SU-DHL-6 (cell line): ENCODE data around the gene TMEM164.

Experiments used
- H2AFZ ChIP-seq: fragments of 200-600 bp; sonication (generic); 2 replicates; pipeline ENCODE4 v1.6.1; 2014; ENCODE audit warnings: low read depth, mild to moderate bottlenecking, moderate library complexity, mixed read lengths, antibody characterized with exemption, low read length; ENCODE audit not compliant: severe bottlenecking
- H3F3A ChIP-seq: fragments of 200-600 bp; shearing (Covaris generic); 2 replicates; pipeline ENCODE4 v1.6.0; 2016; ENCODE audit warnings: antibody characterized with exemption, mild to moderate bottlenecking; ENCODE audit not compliant: insufficient read depth
- H3K27ac ChIP-seq: fragments of 200-600 bp; sonication (generic); 2 replicates; pipeline ENCODE4 v1.5.1; 2016; ENCODE audit warnings: low read depth, mild to moderate bottlenecking, low read length, moderate library complexity, mixed read lengths
- H3K27me3 ChIP-seq: fragments of 200-600 bp; sonication (generic), shearing (Covaris generic); 2 replicates; pipeline ENCODE4 v1.6.0; 2014; ENCODE audit warnings: mild to moderate bottlenecking, low read length
- H3K36me3 ChIP-seq: fragments of 200-600 bp; sonication (generic); 2 replicates; pipeline ENCODE4 v1.6.1; 2014; ENCODE audit warnings: mild to moderate bottlenecking, low read length, mixed read lengths
- H3K4me2 ChIP-seq: fragments of 300-600, 200-600 bp; shearing (Covaris generic), sonication (generic); 2 replicates; pipeline ENCODE4 v1.6.0; 2014; ENCODE audit warnings: low read length, low read depth, mild to moderate bottlenecking; ENCODE audit not compliant: poor library complexity, severe bottlenecking
- H3K4me3 ChIP-seq: fragments of 200-600 bp; sonication (generic); 2 replicates; pipeline ENCODE4 v1.5.1; 2014; ENCODE audit warnings: antibody characterized with exemption, low read length, mild to moderate bottlenecking, mixed read lengths; ENCODE audit not compliant: insufficient read depth, poor library complexity, severe bottlenecking
- H3K79me2 ChIP-seq: fragments of 200-600 bp; sonication (generic); 2 replicates; pipeline ENCODE4 v1.6.1; 2014; ENCODE audit warnings: mild to moderate bottlenecking, low read length, moderate library complexity; ENCODE audit not compliant: insufficient read depth
- H3K9ac ChIP-seq: fragments of 200-600 bp; sonication (generic); 2 replicates; pipeline ENCODE4 v1.7.0; 2014; ENCODE audit warnings: mild to moderate bottlenecking, low read length
- H3K9me2 ChIP-seq: fragments of 200-600 bp; sonication (generic); replicated peaks from 2 replicates; pipeline ENCODE4 v1.6.1; 2014; ENCODE audit warnings: low read length; ENCODE audit not compliant: insufficient read depth
- H3K9me3 ChIP-seq: fragments of 200-600 bp; sonication (generic); 2 replicates; pipeline ENCODE4 v1.6.1; 2014; ENCODE audit warnings: low read length, mixed read lengths; ENCODE audit not compliant: insufficient read depth
- H4K20me1 ChIP-seq: fragments of 200-600 bp; sonication (generic); 2 replicates; pipeline ENCODE4 v1.6.1; 2014; ENCODE audit warnings: low read depth, mild to moderate bottlenecking, antibody characterized with exemption, low read length, moderate library complexity, mixed read lengths
- CTCF ChIP-seq: fragments of 200-600 bp; sonication (generic); IDR thresholded peaks from one replicate; pipeline ENCODE4 v1.5.1; 2017; ENCODE audit warnings: antibody characterized with exemption, mild to moderate bottlenecking, low read length, moderate library complexity; ENCODE audit not compliant: insufficient read depth, poor library complexity, severe bottlenecking
- EZH2phosphoT487 ChIP-seq: fragments of 200-600 bp; sonication (generic), shearing (Covaris generic); conservative IDR thresholded peaks from 2 replicates; pipeline ENCODE4 v1.6.1; 2018; ENCODE audit warnings: mild to moderate bottlenecking, antibody characterized with exemption, low read length, moderate library complexity, mixed read lengths

Gene TMEM164

GRCh38 chrX:110013968-110014367 lies 11.1 kb downstream of the TMEM164 start:
- H3K36me3 ChIP-seq = no peaks in the 10 kb centered on the region
- no peak overlapping the region for H2AFZ ChIP-seq
- H3K27me3 ChIP-seq = no peaks in the 10 kb centered on the region
- no peaks in the 10 kb centered on the region for H3F3A ChIP-seq
- no peak overlapping the region for H3K4me2 ChIP-seq
- no peak overlapping the region for H3K27ac ChIP-seq
- no peak for TF ChIP-seq EZH2phosphoT487
- TF ChIP-seq CTCF = no peak
- no peak overlapping the region for H3K9ac ChIP-seq
- no peaks in the 10 kb centered on the region for H4K20me1 ChIP-seq
- no peak overlapping the region for H3K4me3 ChIP-seq
- no peaks in the 10 kb centered on the region for H3K9me3 ChIP-seq
- no peaks in the 10 kb centered on the region for H3K9me2 ChIP-seq
- H3K79me2 ChIP-seq = no peaks in the 10 kb centered on the region

- Histone ChIP-seq H3K79me2 (no peaks in the 10 kb centered on the region), H3K9me2 (no peaks in the 10 kb centered on the region)
These were observed 12.1 kb downstream of the TMEM164 start for GRCh38 chrX:110015032-110015431.

GRCh38 chrX:110015915-110016314 lies 13.0 kb downstream of the TMEM164 start:
- H3K9me2 ChIP-seq = no peaks in the 10 kb centered on the region
- H3K4me3 ChIP-seq = no peak overlapping the region
- H3F3A ChIP-seq = no peaks in the 10 kb centered on the region
- no peak overlapping the region for H3K27ac ChIP-seq
- H3K36me3 ChIP-seq = no peaks in the 10 kb centered on the region
- H3K9me3 ChIP-seq = no peaks in the 10 kb centered on the region
- no peak overlapping the region for H3K9ac ChIP-seq
- H3K4me2 ChIP-seq = no peak overlapping the region
- H3K79me2 ChIP-seq = no peaks in the 10 kb centered on the region
- no peaks in the 10 kb centered on the region for H3K27me3 ChIP-seq
- no peaks in the 10 kb centered on the region for H4K20me1 ChIP-seq
- H2AFZ ChIP-seq = no peak overlapping the region
- TF ChIP-seq EZH2phosphoT487 (no peak), CTCF (no peak)

More at GRCh38 chrX:110015032-110015431, 12.1 kb downstream of the TMEM164 start:
- Histone ChIP-seq H3K36me3 (no peaks in the 10 kb centered on the region), H3K27me3 (no peaks in the 10 kb centered on the region), H4K20me1 (no peaks in the 10 kb centered on the region), H3K4me3 (no peak overlapping the region), H3F3A (no peaks in the 10 kb centered on the region), H3K9me3 (no peaks in the 10 kb centered on the region), H2AFZ (no peak overlapping the region), H3K27ac (no peak overlapping the region), H3K4me2 (no peak overlapping the region), H3K9ac (no peak overlapping the region)
- TF ChIP-seq EZH2phosphoT487 (no peak), CTCF (no peak)

GRCh38 chrX:110020536-110020935 lies 17.6 kb downstream of the TMEM164 start:
- Histone ChIP-seq H3K36me3 (no peaks in the 10 kb centered on the region), H3K79me2 (no peaks in the 10 kb centered on the region), H4K20me1 (no peaks in the 10 kb centered on the region), H3K9me3 (no peaks in the 10 kb centered on the region), H3K4me2 (no peak overlapping the region), H3K9ac (no peak overlapping the region), H3F3A (no peaks in the 10 kb centered on the region), H3K4me3 (no peak overlapping the region), H3K27ac (no peak overlapping the region), H3K27me3 (no peaks in the 10 kb centered on the region), H2AFZ (no peak overlapping the region), H3K9me2 (no peaks in the 10 kb centered on the region)
- no peak for TF ChIP-seq CTCF
- no peak for TF ChIP-seq EZH2phosphoT487
